Measurements from ENCODE around the gene FSTL4. TPM values are rescaled to one million over a fixed set of nuclear protein-coding genes. Genes with fewer than 3 reads are reported as not detected.

FSTL4 gene
- polyA plus RNA-seq, 4 donors, result 0.25 to 1.5 TPM; not detected in 2

DNA sequence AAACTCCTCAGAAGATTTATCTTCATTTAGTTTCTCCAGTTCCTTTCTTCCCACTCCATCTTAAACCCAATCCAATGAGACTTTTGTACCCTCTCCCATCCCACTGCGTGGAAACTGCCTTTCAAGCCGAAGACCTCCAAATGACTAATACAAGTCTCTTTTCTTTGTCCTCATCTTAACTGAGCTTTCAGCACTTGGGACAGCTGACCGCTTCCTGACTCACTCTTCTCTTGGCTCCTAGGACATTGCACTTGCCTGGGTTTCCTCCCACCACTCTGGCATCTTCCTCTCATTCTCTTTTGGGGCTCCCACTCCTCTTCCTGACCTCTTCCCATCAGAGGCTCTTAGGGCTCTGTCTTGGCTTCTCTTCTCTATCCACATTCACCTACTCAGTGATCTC, 316.8 kb downstream of the FSTL4 start:
- H3K27ac ChIP-seq (ENCODE audit: low read depth in 1 of 3, low read length in 2 of 3), result no peak overlapping the region
- H3K36me3 ChIP-seq (ENCODE audit: control insufficient read depth in 3 of 3, insufficient read depth in 2 of 3, low read depth in 1 of 3, low read length in 3 of 3), result no peaks in the 10 kb centered on the region
- no peak for DNase-seq
- no peaks in the 10 kb centered on the region for H3K4me1 ChIP-seq (ENCODE audit: control insufficient read depth in 3 of 3, insufficient read depth in 2 of 3, low read depth in 1 of 3, low read length in 2 of 3)
- no peak for FAIRE-seq
- H3K9me3 ChIP-seq (ENCODE audit: control insufficient read depth in 2 of 2, insufficient read depth in 1 of 2, low read depth in 1 of 2, low read length in 1 of 2), result no peaks in the 10 kb centered on the region
- no peak overlapping the region for H3K4me3 ChIP-seq (ENCODE audit: low read depth in 1 of 3, low read length in 3 of 3)
- peaks cover 0 to 8% (median 4%) of the 10 kb centered on the region in 3 donors for H3K27me3 ChIP-seq (ENCODE audit: control insufficient read depth in 3 of 3, insufficient read depth in 3 of 3, low read length in 3 of 3)
- 85 to 96% (median 91%) methylated on average over 3 of the region's 3 CpGs for WGBS, 3 donors

DNA sequence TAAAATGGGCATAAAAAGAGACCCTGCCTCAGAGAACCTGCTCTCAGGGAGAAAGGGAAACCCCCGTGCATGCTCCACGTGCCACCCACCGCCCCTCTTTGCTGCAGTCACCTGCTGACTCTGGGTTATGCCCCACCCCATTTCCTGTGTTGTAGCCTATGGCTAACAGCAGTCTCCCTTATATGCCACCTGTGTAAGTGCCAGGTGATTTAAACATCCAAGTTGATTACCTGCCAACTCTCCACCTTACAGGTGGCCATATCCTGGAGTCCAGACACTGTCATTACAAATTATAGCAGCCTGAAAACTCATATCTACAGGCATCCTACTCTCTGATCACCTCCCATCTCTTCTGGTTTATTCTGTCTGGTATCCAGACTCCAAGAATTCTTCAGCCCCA, 318.0 kb downstream of the FSTL4 start:
- no peak for FAIRE-seq
- Histone ChIP-seq H3K4me1 (ENCODE audit: control insufficient read depth in 3 of 3, insufficient read depth in 2 of 3, low read depth in 1 of 3, low read length in 2 of 3) (no peaks in the 10 kb centered on the region), H3K27ac (ENCODE audit: low read depth in 1 of 3, low read length in 2 of 3) (no peak overlapping the region), H3K36me3 (ENCODE audit: control insufficient read depth in 3 of 3, insufficient read depth in 2 of 3, low read depth in 1 of 3, low read length in 3 of 3) (no peaks in the 10 kb centered on the region), H3K9me3 (ENCODE audit: control insufficient read depth in 2 of 2, insufficient read depth in 1 of 2, low read depth in 1 of 2, low read length in 1 of 2) (no peaks in the 10 kb centered on the region), H3K27me3 (ENCODE audit: control insufficient read depth in 3 of 3, insufficient read depth in 3 of 3, low read length in 3 of 3) (peaks cover 0 to 8% (median 4%) of the 10 kb centered on the region in 3 donors), H3K4me3 (ENCODE audit: low read depth in 1 of 3, low read length in 3 of 3) (no peak overlapping the region)
- peak in 1 of 2 donors; percentile 19 for DNase-seq
- WGBS, 3 donors, result 8 to 53% (median 29%) methylated on average over 3 of the region's 3 CpGs

DNA sequence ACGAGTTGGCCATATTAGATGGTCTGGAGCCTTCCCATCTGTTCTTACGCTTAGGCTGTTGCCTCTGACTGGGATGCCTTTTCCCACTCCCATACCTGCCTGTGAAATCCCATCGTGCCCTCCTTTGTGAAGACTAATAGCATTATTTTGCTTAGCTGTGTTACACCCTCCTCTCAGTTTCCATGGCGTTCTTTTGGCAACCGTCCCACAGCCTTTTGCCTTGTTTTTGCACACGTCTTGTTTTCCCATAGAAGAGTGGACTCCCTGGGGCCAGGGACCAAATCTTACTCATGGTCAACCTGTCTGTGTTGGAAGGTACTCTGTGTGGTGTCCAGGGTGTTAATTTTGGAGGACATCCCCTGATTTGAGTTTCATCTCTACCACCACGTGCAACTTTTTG, 318.4 kb downstream of the FSTL4 start:
- FAIRE-seq (no peak), DNase-seq (no peak)
- WGBS, 3 donors, result 55 to 67% (median 59%) methylated on average over 7 of the region's 7 CpGs

DNA sequence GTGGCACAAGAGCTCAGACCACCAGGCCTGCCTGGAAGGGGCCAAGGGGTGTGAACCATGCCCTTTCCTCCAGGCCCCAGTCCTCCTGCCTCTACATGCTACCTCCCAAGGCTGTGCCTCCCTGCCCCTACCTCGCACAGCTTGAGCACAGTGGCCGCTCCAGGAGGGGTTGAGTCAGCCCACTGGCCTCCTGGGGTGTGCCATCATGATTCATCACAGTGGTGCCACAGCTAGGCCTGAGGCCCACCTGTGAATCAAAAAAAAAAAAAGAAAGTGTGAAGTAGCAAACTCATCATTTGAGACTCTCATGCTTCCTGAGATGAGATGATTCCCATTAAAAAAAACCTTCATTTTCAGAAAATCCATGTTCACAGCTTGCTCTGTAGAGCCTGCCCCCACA, 320.0 kb downstream of the FSTL4 start:
- Histone ChIP-seq H3K9me3 (ENCODE audit: control insufficient read depth in 2 of 2, insufficient read depth in 1 of 2, low read depth in 1 of 2, low read length in 1 of 2) (no peaks in the 10 kb centered on the region), H3K27me3 (ENCODE audit: control insufficient read depth in 3 of 3, insufficient read depth in 3 of 3, low read length in 3 of 3) (peaks cover 0 to 8% (median 0%) of the 10 kb centered on the region in 3 donors), H3K4me1 (ENCODE audit: control insufficient read depth in 3 of 3, insufficient read depth in 2 of 3, low read depth in 1 of 3, low read length in 2 of 3) (no peaks in the 10 kb centered on the region), H3K27ac (ENCODE audit: low read depth in 1 of 3, low read length in 2 of 3) (no peak overlapping the region), H3K4me3 (ENCODE audit: low read depth in 1 of 3, low read length in 3 of 3) (no peak overlapping the region), H3K36me3 (ENCODE audit: control insufficient read depth in 3 of 3, insufficient read depth in 2 of 3, low read depth in 1 of 3, low read length in 3 of 3) (no peaks in the 10 kb centered on the region)
- no peak for DNase-seq
- WGBS, 3 donors, result 79 to 93% (median 88%) methylated on average over 2 of the region's 2 CpGs
- FAIRE-seq, result no peak

More for the DNA sequence above, 318.4 kb downstream of the FSTL4 start:
- Histone ChIP-seq H3K36me3 (ENCODE audit: control insufficient read depth in 3 of 3, insufficient read depth in 2 of 3, low read depth in 1 of 3, low read length in 3 of 3) (no peaks in the 10 kb centered on the region), H3K9me3 (ENCODE audit: control insufficient read depth in 2 of 2, insufficient read depth in 1 of 2, low read depth in 1 of 2, low read length in 1 of 2) (no peaks in the 10 kb centered on the region), H3K27ac (ENCODE audit: low read depth in 1 of 3, low read length in 2 of 3) (no peak overlapping the region), H3K4me3 (ENCODE audit: low read depth in 1 of 3, low read length in 3 of 3) (no peak overlapping the region), H3K4me1 (ENCODE audit: control insufficient read depth in 3 of 3, insufficient read depth in 2 of 3, low read depth in 1 of 3, low read length in 2 of 3) (no peaks in the 10 kb centered on the region), H3K27me3 (ENCODE audit: control insufficient read depth in 3 of 3, insufficient read depth in 3 of 3, low read length in 3 of 3) (peaks cover 0 to 8% (median 4%) of the 10 kb centered on the region in 3 donors)

DNA sequence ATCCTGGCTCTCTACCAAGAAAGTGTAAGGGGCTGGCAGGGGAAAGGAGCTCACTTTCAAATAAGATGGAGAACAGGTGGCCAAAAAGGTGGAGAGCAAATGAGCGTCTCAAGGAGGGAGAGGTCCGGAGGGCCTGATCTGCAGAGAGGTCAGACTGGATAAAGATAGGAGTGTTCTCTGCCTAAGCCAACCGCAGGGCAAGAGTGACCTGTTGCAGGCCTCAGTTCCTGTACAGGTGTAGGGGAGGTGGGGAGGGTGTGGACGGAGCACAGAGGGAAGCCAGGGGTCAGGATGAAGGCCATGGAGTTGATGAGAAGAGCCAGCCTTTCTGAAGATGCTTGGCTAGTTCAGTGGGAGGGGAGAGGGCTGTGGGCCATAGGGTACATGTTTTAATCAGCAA, 320.8 kb downstream of the FSTL4 start:
- 82 to 89% (median 87%) methylated on average over 4 of the region's 4 CpGs for WGBS, 3 donors
- no peak for DNase-seq
- no peak for FAIRE-seq

DNA sequence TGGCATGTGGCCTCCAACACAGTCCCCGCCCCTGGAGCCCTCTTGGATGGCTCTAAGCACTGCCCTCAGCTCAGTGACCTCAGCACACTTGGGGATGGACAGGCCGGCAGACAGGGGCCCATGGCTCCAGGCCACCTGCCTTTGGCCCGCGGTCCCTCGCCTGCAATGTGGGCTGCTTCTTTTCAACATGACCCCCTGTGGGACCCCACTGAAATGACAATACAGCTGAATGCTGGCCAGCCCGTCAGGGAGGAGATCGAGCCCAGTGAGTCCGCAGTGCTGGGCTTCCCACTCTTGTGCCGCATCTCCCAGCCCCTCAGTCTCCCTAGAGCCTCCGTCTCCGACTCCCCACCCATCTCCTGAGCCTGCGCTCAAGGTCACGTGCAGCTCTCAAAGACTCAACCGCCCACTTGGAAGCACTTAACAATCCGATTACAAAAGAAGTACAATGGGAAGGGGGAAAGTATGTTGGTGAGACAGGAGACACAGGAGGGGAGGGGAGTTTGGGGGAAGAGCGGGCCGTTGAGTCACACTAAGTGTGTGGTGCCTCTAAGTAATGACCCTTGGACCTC, 321.6 kb downstream of the FSTL4 start:
- no peaks in the 10 kb centered on the region for H3K36me3 ChIP-seq (ENCODE audit: control insufficient read depth in 3 of 3, insufficient read depth in 2 of 3, low read depth in 1 of 3, low read length in 3 of 3)
- peaks cover 0 to 4% (median 0%) of the 10 kb centered on the region in 3 donors for H3K27me3 ChIP-seq (ENCODE audit: control insufficient read depth in 3 of 3, insufficient read depth in 3 of 3, low read length in 3 of 3)
- no peak for FAIRE-seq
- no peak for DNase-seq
- no peaks in the 10 kb centered on the region for H3K4me1 ChIP-seq (ENCODE audit: control insufficient read depth in 3 of 3, insufficient read depth in 2 of 3, low read depth in 1 of 3, low read length in 2 of 3)
- no peaks in the 10 kb centered on the region for H3K9me3 ChIP-seq (ENCODE audit: control insufficient read depth in 2 of 2, insufficient read depth in 1 of 2, low read depth in 1 of 2, low read length in 1 of 2)
- no peak overlapping the region for H3K27ac ChIP-seq (ENCODE audit: low read depth in 1 of 3, low read length in 2 of 3)
- WGBS, 3 donors, result 84 to 91% (median 84%) methylated on average over 17 of the region's 17 CpGs
- H3K4me3 ChIP-seq (ENCODE audit: low read depth in 1 of 3, low read length in 3 of 3), result no peak overlapping the region

More for the DNA sequence above, 320.8 kb downstream of the FSTL4 start:
- H3K27ac ChIP-seq (ENCODE audit: low read depth in 1 of 3, low read length in 2 of 3), result no peak overlapping the region
- no peak overlapping the region for H3K4me3 ChIP-seq (ENCODE audit: low read depth in 1 of 3, low read length in 3 of 3)
- H3K4me1 ChIP-seq (ENCODE audit: control insufficient read depth in 3 of 3, insufficient read depth in 2 of 3, low read depth in 1 of 3, low read length in 2 of 3), result no peaks in the 10 kb centered on the region
- H3K9me3 ChIP-seq (ENCODE audit: control insufficient read depth in 2 of 2, insufficient read depth in 1 of 2, low read depth in 1 of 2, low read length in 1 of 2), result no peaks in the 10 kb centered on the region
- peaks cover 0 to 8% (median 0%) of the 10 kb centered on the region in 3 donors for H3K27me3 ChIP-seq (ENCODE audit: control insufficient read depth in 3 of 3, insufficient read depth in 3 of 3, low read length in 3 of 3)
- H3K36me3 ChIP-seq (ENCODE audit: control insufficient read depth in 3 of 3, insufficient read depth in 2 of 3, low read depth in 1 of 3, low read length in 3 of 3), result no peaks in the 10 kb centered on the region

DNA sequence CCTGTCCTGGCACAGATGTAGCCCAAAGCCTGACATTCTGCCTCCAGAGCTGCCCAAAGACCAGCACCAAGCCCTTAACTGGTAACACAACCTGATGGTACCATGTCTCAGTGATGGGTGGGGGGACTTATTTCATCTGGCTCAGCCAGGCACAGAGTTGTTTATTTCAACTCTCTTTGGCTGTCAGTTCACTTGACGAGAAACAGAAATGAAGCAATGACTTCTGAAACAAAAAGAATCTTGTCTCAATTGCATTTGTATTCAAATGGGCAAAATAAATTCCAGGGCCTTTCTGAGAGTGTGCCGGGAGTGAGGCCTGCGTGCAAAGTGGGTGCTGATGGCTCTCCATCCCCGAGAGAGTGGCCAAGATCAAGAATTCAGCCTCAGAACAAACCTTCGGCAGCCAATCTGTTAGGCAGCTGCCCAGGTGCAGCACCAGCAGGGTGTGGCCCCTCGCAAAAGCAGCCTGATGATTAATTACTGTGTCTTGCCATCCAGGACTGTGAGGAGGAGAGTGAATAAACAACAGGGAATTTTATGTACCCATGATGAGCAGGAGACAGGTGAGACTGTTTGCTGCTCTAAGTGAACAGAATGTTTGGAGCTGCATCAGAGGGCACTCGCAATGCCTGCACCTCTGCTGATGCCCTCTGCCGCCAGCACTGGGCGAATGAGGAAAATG, 322.5 kb downstream of the FSTL4 start:
- 35 to 69% (median 55%) methylated on average over 9 of the region's 9 CpGs for WGBS, 3 donors
- Histone ChIP-seq H3K4me3 (ENCODE audit: low read depth in 1 of 3, low read length in 3 of 3) (no peak overlapping the region), H3K27me3 (ENCODE audit: control insufficient read depth in 3 of 3, insufficient read depth in 3 of 3, low read length in 3 of 3) (no peaks in the 10 kb centered on the region), H3K9me3 (ENCODE audit: control insufficient read depth in 2 of 2, insufficient read depth in 1 of 2, low read depth in 1 of 2, low read length in 1 of 2) (no peaks in the 10 kb centered on the region), H3K4me1 (ENCODE audit: control insufficient read depth in 3 of 3, insufficient read depth in 2 of 3, low read depth in 1 of 3, low read length in 2 of 3) (no peaks in the 10 kb centered on the region), H3K27ac (ENCODE audit: low read depth in 1 of 3, low read length in 2 of 3) (no peak overlapping the region), H3K36me3 (ENCODE audit: control insufficient read depth in 3 of 3, insufficient read depth in 2 of 3, low read depth in 1 of 3, low read length in 3 of 3) (no peaks in the 10 kb centered on the region)
- FAIRE-seq (no peak), DNase-seq (peak in 1 of 2 donors; percentile 21)

DNA sequence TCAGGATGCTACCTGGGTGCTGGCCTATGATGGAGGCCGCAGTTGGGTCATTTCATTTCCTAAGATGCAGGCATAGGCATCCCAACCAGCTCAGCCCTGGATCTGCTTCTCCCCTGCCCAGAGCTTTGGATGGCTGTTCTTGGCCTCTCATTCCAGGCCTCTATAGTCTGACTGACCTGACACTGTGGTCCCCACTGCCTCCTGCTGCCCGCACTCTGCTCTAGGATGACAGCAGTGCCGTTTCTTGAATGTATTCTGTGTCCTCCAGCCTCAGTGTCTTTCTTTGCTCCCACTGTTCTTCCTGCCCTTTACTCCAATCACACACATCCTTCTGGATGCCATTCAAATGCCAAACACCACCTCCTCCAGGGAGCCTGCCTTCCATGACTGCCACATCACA, 324.8 kb downstream of the FSTL4 start:
- no peak for FAIRE-seq
- WGBS, 3 donors, result 54 to 89% (median 64%) methylated on average over 3 of the region's 3 CpGs
- no peak overlapping the region for H3K27ac ChIP-seq (ENCODE audit: low read depth in 1 of 3, low read length in 2 of 3)
- H3K9me3 ChIP-seq (ENCODE audit: control insufficient read depth in 2 of 2, insufficient read depth in 1 of 2, low read depth in 1 of 2, low read length in 1 of 2), result no peaks in the 10 kb centered on the region
- DNase-seq, result peak; percentile 23 to 71
- no peak overlapping the region for H3K4me3 ChIP-seq (ENCODE audit: low read depth in 1 of 3, low read length in 3 of 3)
- no peaks in the 10 kb centered on the region for H3K4me1 ChIP-seq (ENCODE audit: control insufficient read depth in 3 of 3, insufficient read depth in 2 of 3, low read depth in 1 of 3, low read length in 2 of 3)
- H3K36me3 ChIP-seq (ENCODE audit: control insufficient read depth in 3 of 3, insufficient read depth in 2 of 3, low read depth in 1 of 3, low read length in 3 of 3), result no peaks in the 10 kb centered on the region
- no peaks in the 10 kb centered on the region for H3K27me3 ChIP-seq (ENCODE audit: control insufficient read depth in 3 of 3, insufficient read depth in 3 of 3, low read length in 3 of 3)

All from small intestine (tissue), 7 donors.